Neural progenitor cell (in vitro differentiated cells): Measurements from ENCODE around the gene NFU1.

Source experiments
- CTCF ChIP-seq: fragments of 200-600 bp; sonication (generic); IDR thresholded peaks from 2 replicates; pipeline ENCODE4 v1.5.1; 2017; ENCODE audit warnings: antibody characterized with exemption, mild to moderate bottlenecking
- EZH2 ChIP-seq: fragments of 200-600 bp; sonication (generic); IDR thresholded peaks from 2 replicates; pipeline ENCODE4 v1.6.1; 2017; ENCODE audit warnings: antibody characterized with exemption, mild to moderate bottlenecking, moderate library complexity
- EZH2phosphoT487 ChIP-seq: fragments of 200-600 bp; sonication (generic); IDR thresholded peaks from 2 replicates; pipeline ENCODE4 v1.6.1; 2017; ENCODE audit warnings: antibody characterized with exemption

- no peak for TF ChIP-seq CTCF
- no peak for TF ChIP-seq EZH2phosphoT487
- TF ChIP-seq EZH2: no peak
Observed at GRCh38 chr2:69469375-69469774, 32.1 kb upstream of the NFU1 start.
